Panc1 (cell line): ENCODE results near the gene CLECL1. TPM values are rescaled to one million over a fixed set of nuclear protein-coding genes. Genes with fewer than 3 reads are reported as not detected.

Source experiments
- ATAC-seq: fragments of 200-7000 bp; cut with Tn5 transposase; 2 replicates; pipeline ENCODE4 v1.9.1; 2020; ENCODE audit warnings: mild to moderate bottlenecking, moderate library complexity
- BruUV-seq: library from RNA; stranded (reverse); fragments of 400-500 nt; replicated peaks from 2 replicates; lab custom pipeline; 2021; lab: Mats Ljungman, UMichigan
- CTCF ChIA-PET: fragments of 300-600 bp; sonication (Branson Sonifier 250); formaldehyde crosslinking; loops from one replicate; lab custom pipeline; 2022; ENCODE audit warnings: antibody characterized with exemption; lab: Charles Lee
- POLR2A ChIA-PET: fragments of 300-600 bp; sonication (Branson Sonifier 250); formaldehyde crosslinking; loops from one replicate; lab custom pipeline; 2022; ENCODE audit warnings: antibody characterized with exemption; lab: Charles Lee
- DNase-seq: peaks from one replicate; pipeline ENCODE4 v3.0.0-alpha.2; 2010; ENCODE audit warnings: low read depth, low spot score
- H3K27ac ChIP-seq: 2 replicates; pipeline ENCODE4 v1.5.1; 2011; ENCODE audit warnings: mild to moderate bottlenecking, low read length, inconsistent platforms
- H3K27me3 ChIP-seq: fragments of 200-500 bp; sonication (Bioruptor generic); 2 replicates; pipeline ENCODE4 v1.6.0; 2014; ENCODE audit warnings: low read length, inconsistent platforms; ENCODE audit not compliant: control insufficient read depth, insufficient read depth
- H3K36me3 ChIP-seq: fragments of 200-500 bp; sonication (Bioruptor generic); 2 replicates; pipeline ENCODE4 v1.5.1; 2014; ENCODE audit warnings: inconsistent platforms, mild to moderate bottlenecking, low read length, moderate library complexity; ENCODE audit not compliant: control insufficient read depth, insufficient read depth
- H3K4me1 ChIP-seq: 2 replicates; pipeline ENCODE4 v1.5.1; 2011; ENCODE audit warnings: inconsistent platforms, mild to moderate bottlenecking, low read length, moderate library complexity; ENCODE audit not compliant: control insufficient read depth, insufficient read depth
- H3K4me3 ChIP-seq, 2 experiments: 2 replicates each; pipeline ENCODE4 v1.5.1; 2011 to 2012; ENCODE audit warnings: low read depth in 2 of 2, low read length in 2 of 2, mild to moderate bottlenecking in 2 of 2, inconsistent platforms in 1 of 2, moderate library complexity in 1 of 2
- H3K9me3 ChIP-seq: fragments of 200-500 bp; sonication (Bioruptor generic); 2 replicates; pipeline ENCODE4 v1.5.1; 2014; ENCODE audit warnings: low read depth, mild to moderate bottlenecking, inconsistent platforms, low read length, moderate library complexity; ENCODE audit not compliant: control insufficient read depth, insufficient read depth
- CTCF ChIP-seq: fragments of 450-650 bp; IDR thresholded peaks from 2 replicates; pipeline ENCODE4 v1.5.1; 2017; ENCODE audit warnings: mild to moderate bottlenecking
- POLR2AphosphoS5 ChIP-seq: IDR thresholded peaks from 2 replicates; pipeline ENCODE4 v1.6.1; 2012; ENCODE audit warnings: mild to moderate bottlenecking, low read depth, low read length, moderate library complexity
- SIN3A ChIP-seq: IDR thresholded peaks from 2 replicates; pipeline ENCODE4 v1.6.1; 2012; ENCODE audit warnings: low read depth, mild to moderate bottlenecking, low read length, moderate library complexity, borderline replicate concordance; ENCODE audit not compliant: insufficient read depth
- TCF7L2 ChIP-seq: IDR thresholded peaks from 2 replicates; pipeline ENCODE4 v1.6.1; 2011; ENCODE audit warnings: mild to moderate bottlenecking, low read depth, low read length, inconsistent platforms
- in situ Hi-C: cut with HindIII; loops from 2 replicates; pipeline ENCODE4 v1.10.0; 2016; ENCODE audit warnings: low sequenced_read_pairs, low pct_unique_long_range_greater_than_20kb
- intact Hi-C: fragments of 100-400 bp; cut with micrococcal nuclease; formaldehyde crosslinking; loops from one replicate; pipeline ENCODE4 v1.10.0; 2022; ENCODE audit not compliant: unreplicated experiment
- total RNA-seq: library from RNA; stranded (reverse); gene quantifications from one replicate; pipeline ENCODE4 v1.2.1, GENCODE V29; 2021; ENCODE audit not compliant: unreplicated experiment
- TF ChIP-seq, protein P1 (sequence below), 2 experiments: IDR thresholded peaks; 2 replicates each; pipeline ENCODE4 v1.6.1; 2011 to 2012; ENCODE audit warnings: low read depth in 2 of 2, control low read depth in 1 of 2, low read length in 1 of 2, mild to moderate bottlenecking in 1 of 2, moderate library complexity in 1 of 2; ENCODE audit not compliant: insufficient read depth in 1 of 2

CLECL1 gene
- total RNA-seq, 1 experiment from 2014 or later, result not detected

GRCh38 chr12:9757433-9758025 lies 24.6 kb upstream of the CLECL1 start:
- POLR2A ChIA-PET, result no interaction called here
- BruUV-seq, result no TSS peak
- Histone ChIP-seq H3K27me3 (no peaks in the 10 kb centered on the region), H3K4me1 (no peaks in the 10 kb centered on the region; the same call in 1 of the 2 replicates), H3K4me3 (no peak overlapping the region), H3K9me3 (no peaks in the 10 kb centered on the region), H3K36me3 (no peaks in the 10 kb centered on the region), H3K27ac (no peak overlapping the region)
- TF ChIP-seq, protein P1, sequence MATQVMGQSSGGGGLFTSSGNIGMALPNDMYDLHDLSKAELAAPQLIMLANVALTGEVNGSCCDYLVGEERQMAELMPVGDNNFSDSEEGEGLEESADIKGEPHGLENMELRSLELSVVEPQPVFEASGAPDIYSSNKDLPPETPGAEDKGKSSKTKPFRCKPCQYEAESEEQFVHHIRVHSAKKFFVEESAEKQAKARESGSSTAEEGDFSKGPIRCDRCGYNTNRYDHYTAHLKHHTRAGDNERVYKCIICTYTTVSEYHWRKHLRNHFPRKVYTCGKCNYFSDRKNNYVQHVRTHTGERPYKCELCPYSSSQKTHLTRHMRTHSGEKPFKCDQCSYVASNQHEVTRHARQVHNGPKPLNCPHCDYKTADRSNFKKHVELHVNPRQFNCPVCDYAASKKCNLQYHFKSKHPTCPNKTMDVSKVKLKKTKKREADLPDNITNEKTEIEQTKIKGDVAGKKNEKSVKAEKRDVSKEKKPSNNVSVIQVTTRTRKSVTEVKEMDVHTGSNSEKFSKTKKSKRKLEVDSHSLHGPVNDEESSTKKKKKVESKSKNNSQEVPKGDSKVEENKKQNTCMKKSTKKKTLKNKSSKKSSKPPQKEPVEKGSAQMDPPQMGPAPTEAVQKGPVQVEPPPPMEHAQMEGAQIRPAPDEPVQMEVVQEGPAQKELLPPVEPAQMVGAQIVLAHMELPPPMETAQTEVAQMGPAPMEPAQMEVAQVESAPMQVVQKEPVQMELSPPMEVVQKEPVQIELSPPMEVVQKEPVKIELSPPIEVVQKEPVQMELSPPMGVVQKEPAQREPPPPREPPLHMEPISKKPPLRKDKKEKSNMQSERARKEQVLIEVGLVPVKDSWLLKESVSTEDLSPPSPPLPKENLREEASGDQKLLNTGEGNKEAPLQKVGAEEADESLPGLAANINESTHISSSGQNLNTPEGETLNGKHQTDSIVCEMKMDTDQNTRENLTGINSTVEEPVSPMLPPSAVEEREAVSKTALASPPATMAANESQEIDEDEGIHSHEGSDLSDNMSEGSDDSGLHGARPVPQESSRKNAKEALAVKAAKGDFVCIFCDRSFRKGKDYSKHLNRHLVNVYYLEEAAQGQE (IDR thresholded peaks at IDR 0.05; ENCODE audit: insufficient read depth in 1 of 2, low read depth in 2 of 2, low read length in 1 of 2), result no peak
- TF ChIP-seq SIN3A (no peak), TCF7L2 (no peak), CTCF (no peak), POLR2AphosphoS5 (no peak)
- intact Hi-C loops, result loop anchor here (10.0 kb wide), 1 partner anchor 257 kb away; the partner anchor contains the start of gene CLEC12B
- no peak for ATAC-seq
- in situ Hi-C loops, result no loop called here
- CTCF ChIA-PET, result no interaction called here
- no peak for DNase-seq

- ATAC-seq, result no peak
- intact Hi-C loops, result loop anchor here (10.0 kb wide), 1 partner anchor 258 kb away; the partner anchor contains the start of gene CLEC12B
Observed at GRCh38 chr12:9756706-9757105, 23.8 kb upstream of the CLECL1 start.

DNA sequence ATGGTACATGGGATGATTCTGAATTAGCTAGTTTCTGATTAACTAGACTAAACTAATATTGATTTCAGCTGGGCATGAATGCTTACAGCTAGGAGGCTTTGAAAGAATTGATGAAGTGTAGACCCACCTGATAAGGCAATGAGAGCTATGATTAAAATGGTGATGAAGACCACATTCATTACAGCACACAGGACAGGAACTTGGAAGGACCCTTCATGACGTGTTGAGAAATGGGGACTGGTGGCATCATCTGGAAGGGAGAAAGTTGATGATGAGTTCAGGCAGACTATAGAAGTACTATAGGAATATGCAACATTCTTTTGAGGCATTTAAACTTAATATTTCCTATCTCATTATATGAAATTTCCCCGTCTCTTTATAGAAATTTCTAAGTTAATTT lies 23.3 kb upstream of the CLECL1 start:
- intact Hi-C loops (loop anchor here (10.0 kb wide), 1 partner anchor 259 kb away; the partner anchor contains the start of gene CLEC12B), in situ Hi-C loops (no loop called here)
- POLR2A ChIA-PET, result no interaction called here
- BruUV-seq, result no TSS peak
- no peaks in the 10 kb centered on the region for H3K9me3 ChIP-seq
- no peak for TF ChIP-seq CTCF
- TF ChIP-seq, protein P1 (IDR thresholded peaks at IDR 0.05; ENCODE audit: insufficient read depth in 1 of 2, low read depth in 2 of 2, low read length in 1 of 2), result no peak
- no peak for TF ChIP-seq TCF7L2
- TF ChIP-seq POLR2AphosphoS5, result no peak
- no peak for TF ChIP-seq SIN3A
- no peaks in the 10 kb centered on the region for H3K36me3 ChIP-seq
- H3K27me3 ChIP-seq, result no peaks in the 10 kb centered on the region
- DNase-seq (no peak), ATAC-seq (no peak)
- CTCF ChIA-PET, result no interaction called here
- no peaks in the 10 kb centered on the region; the same call in 1 of the 2 replicates for H3K4me1 ChIP-seq
- no peak overlapping the region for H3K4me3 ChIP-seq
- no peak overlapping the region for H3K27ac ChIP-seq

More at GRCh38 chr12:9756706-9757105, 23.8 kb upstream of the CLECL1 start:
- Histone ChIP-seq H3K4me3 (no peak overlapping the region), H3K27ac (no peak overlapping the region), H3K27me3 (no peaks in the 10 kb centered on the region), H3K4me1 (no peaks in the 10 kb centered on the region; the same call in 1 of the 2 replicates), H3K36me3 (no peaks in the 10 kb centered on the region), H3K9me3 (no peaks in the 10 kb centered on the region)
- POLR2A ChIA-PET, result no interaction called here
- no peak for DNase-seq
- CTCF ChIA-PET, result no interaction called here
- no TSS peak for BruUV-seq
- TF ChIP-seq SIN3A (no peak), POLR2AphosphoS5 (no peak)
- in situ Hi-C loops, result no loop called here
